Mesenchymal stem cell (in vitro differentiated cells and primary cell): Measurements from ENCODE around the gene ADGRV1.
A peak's percentile ranks its signal among the peaks of the same experiment; 100 is the strongest.

ENCODE experiments used
- DNase-seq: peaks from one replicate; pipeline ENCODE4 v3.0.0-alpha.2; 2013
- H2AFZ ChIP-seq: one replicate; pipeline ENCODE4 v1.6.1; 2013; ENCODE audit warnings: low read depth, mild to moderate bottlenecking, control low read depth, inconsistent platforms, low read length, moderate library complexity
- H2AK5ac ChIP-seq: 2 replicates; pipeline ENCODE4 v1.6.1; 2013; ENCODE audit warnings: low read length, moderate library complexity, mild to moderate bottlenecking, inconsistent platforms; ENCODE audit not compliant: severe bottlenecking
- H2BK120ac ChIP-seq: one replicate; pipeline ENCODE4 v1.6.1; 2013; ENCODE audit warnings: low read depth, mild to moderate bottlenecking, inconsistent platforms, low read length, moderate library complexity
- H2BK12ac ChIP-seq, 2 experiments: one replicate each; pipeline ENCODE4 v1.6.1; 2013; ENCODE audit warnings: inconsistent platforms in 2 of 2, low read length in 2 of 2, mild to moderate bottlenecking in 2 of 2, moderate library complexity in 2 of 2, control low read depth in 1 of 2
- H2BK15ac ChIP-seq: one replicate; pipeline ENCODE4 v1.6.1; 2013; ENCODE audit warnings: mild to moderate bottlenecking, low read depth, inconsistent platforms; ENCODE audit not compliant: poor library complexity, severe bottlenecking
- H2BK5ac ChIP-seq: 2 replicates; pipeline ENCODE4 v1.6.1; 2013; ENCODE audit warnings: low read depth, mild to moderate bottlenecking, low read length, control low read depth, inconsistent platforms; ENCODE audit not compliant: poor library complexity, severe bottlenecking
- H3K14ac ChIP-seq, 2 experiments: one replicate each; pipeline ENCODE4 v1.6.1; 2013; ENCODE audit warnings: inconsistent platforms in 2 of 2, low read length in 2 of 2, control low read depth in 1 of 2, mild to moderate bottlenecking in 1 of 2, moderate library complexity in 1 of 2
- H3K18ac ChIP-seq, 2 experiments: one replicate each; pipeline ENCODE4 v1.6.1; 2013; ENCODE audit warnings: inconsistent platforms in 2 of 2, low read length in 2 of 2, control low read depth in 1 of 2, low read depth in 1 of 2, mild to moderate bottlenecking in 1 of 2
- H3K23ac ChIP-seq, 2 experiments: one replicate each; pipeline ENCODE4 v1.6.1; 2013; ENCODE audit warnings: inconsistent platforms in 2 of 2, low read length in 2 of 2, mild to moderate bottlenecking in 2 of 2, moderate library complexity in 2 of 2, control low read depth in 1 of 2
- H3K27ac ChIP-seq: 2 replicates; pipeline ENCODE4 v1.5.1; 2013; ENCODE audit warnings: mild to moderate bottlenecking, moderate library complexity, low read length, control low read depth, inconsistent platforms; ENCODE audit not compliant: poor library complexity, severe bottlenecking
- H3K27me3 ChIP-seq, 2 experiments: 2 replicates each; pipeline versions ENCODE4 v1.6.1 to v1.7.0; 2013; ENCODE audit warnings: low read length in 2 of 2, mild to moderate bottlenecking in 2 of 2, moderate library complexity in 2 of 2, control low read depth in 1 of 2, inconsistent platforms in 1 of 2; ENCODE audit not compliant: control insufficient read depth in 1 of 2, insufficient read depth in 1 of 2
- H3K36me3 ChIP-seq, 2 experiments: 2 replicates each; pipeline versions ENCODE4 v1.6.1 to v1.7.0; 2013; ENCODE audit warnings: low read length in 2 of 2, control low read depth in 1 of 2, inconsistent platforms in 1 of 2, low read depth in 1 of 2, mild to moderate bottlenecking in 1 of 2; ENCODE audit not compliant: insufficient read depth in 2 of 2, control insufficient read depth in 1 of 2
- H3K4ac ChIP-seq, 2 experiments: one replicate each; pipeline ENCODE4 v1.6.1; 2013; ENCODE audit warnings: inconsistent platforms in 2 of 2, low read length in 2 of 2, mild to moderate bottlenecking in 2 of 2, moderate library complexity in 2 of 2, control low read depth in 1 of 2, low read depth in 1 of 2
- H3K4me1 ChIP-seq: 2 replicates; pipeline ENCODE4 v1.6.1; 2013; ENCODE audit warnings: low read depth, low read length, control low read depth; ENCODE audit not compliant: control insufficient read depth, insufficient read depth
- H3K4me2 ChIP-seq: 2 replicates; pipeline ENCODE4 v1.6.1; 2013; ENCODE audit warnings: low read length, mild to moderate bottlenecking, inconsistent platforms; ENCODE audit not compliant: poor library complexity, severe bottlenecking
- H3K4me3 ChIP-seq, 2 experiments: 2 replicates each; pipeline versions ENCODE4 v1.5.1 to v1.7.0; 2013; ENCODE audit warnings: low read length in 2 of 2, mild to moderate bottlenecking in 2 of 2, control low read depth in 1 of 2, low read depth in 1 of 2; ENCODE audit not compliant: insufficient read depth in 1 of 2
- H3K79me1 ChIP-seq: replicated peaks from 2 replicates; pipeline ENCODE4 v1.6.1; 2013; ENCODE audit warnings: mild to moderate bottlenecking, control low read depth, low read length, inconsistent platforms; ENCODE audit not compliant: poor library complexity, severe bottlenecking
- H3K9ac ChIP-seq: 2 replicates; pipeline ENCODE4 v1.7.0; 2013; ENCODE audit warnings: mild to moderate bottlenecking, low read length, moderate library complexity
- H3K9me3 ChIP-seq: 2 replicates; pipeline ENCODE4 v1.7.0; 2013; ENCODE audit warnings: mild to moderate bottlenecking, low read length; ENCODE audit not compliant: control insufficient read depth
- H4K8ac ChIP-seq: one replicate; pipeline ENCODE4 v1.6.1; 2013; ENCODE audit warnings: inconsistent platforms, mild to moderate bottlenecking, low read length, moderate library complexity
- H4K91ac ChIP-seq: one replicate; pipeline ENCODE4 v1.6.1; 2013; ENCODE audit warnings: mild to moderate bottlenecking, low read length, inconsistent platforms
- WGBS: methylation state at CpG from one replicate; pipeline ENCODE4 v1.1.7; 2013; ENCODE audit warnings: mixed read lengths; 5-methylcytosine and 5-hydroxymethylcytosine counted together

ADGRV1 gene

GRCh38 chr5:91028499-91028956 lies 469.9 kb downstream of the ADGRV1 start:
- Histone ChIP-seq H3K79me1 (no peaks in the 10 kb centered on the region), H3K36me3 (no peaks in the 10 kb centered on the region), H3K9me3 (no peaks in the 10 kb centered on the region), H2AK5ac (no peak overlapping the region), H3K23ac (no peak overlapping the region), H3K9ac (no peak overlapping the region), H2BK15ac (no peak overlapping the region), H3K14ac (no peak overlapping the region), H4K8ac (no peak overlapping the region), H3K4me3 (no peak overlapping the region), H3K4me2 (no peak overlapping the region), H2BK120ac (peak overlapping the region; percentile 61), H2AFZ (no peak overlapping the region), H3K4ac (no peak overlapping the region), H3K18ac (no peak overlapping the region), H3K4me1 (no peaks in the 10 kb centered on the region), H3K27ac (no peak overlapping the region), H2BK12ac (peak overlapping the region; percentile 42 to 66), H4K91ac (no peak overlapping the region), H3K27me3 (no peaks in the 10 kb centered on the region), H2BK5ac (no peak overlapping the region)
- no peak for DNase-seq
- WGBS, result 86% methylated on average over 2 of the region's 2 CpGs

GRCh38 chr5:91030521-91031401 lies 472.2 kb downstream of the ADGRV1 start:
- DNase-seq, result no peak
- no peaks in the 10 kb centered on the region for H3K4me1 ChIP-seq
- H3K27me3 ChIP-seq, result no peaks in the 10 kb centered on the region
- no peaks in the 10 kb centered on the region for H3K36me3 ChIP-seq
- H2BK5ac ChIP-seq, result no peak overlapping the region
- no peak overlapping the region for H3K18ac ChIP-seq
- no peak overlapping the region for H2AFZ ChIP-seq
- no peak overlapping the region for H3K4me3 ChIP-seq
- no peak overlapping the region for H3K23ac ChIP-seq
- H2BK120ac ChIP-seq, result no peak overlapping the region
- no peak overlapping the region for H2BK12ac ChIP-seq
- H3K4me2 ChIP-seq, result no peak overlapping the region
- H4K8ac ChIP-seq, result no peak overlapping the region
- no peak overlapping the region for H3K27ac ChIP-seq
- H3K79me1 ChIP-seq, result no peaks in the 10 kb centered on the region
- no peak overlapping the region for H3K9ac ChIP-seq
- no peak overlapping the region for H2BK15ac ChIP-seq
- no peak overlapping the region for H2AK5ac ChIP-seq
- 98% methylated on average over 6 of the region's 6 CpGs for WGBS
- no peak overlapping the region for H4K91ac ChIP-seq
- no peak overlapping the region for H3K14ac ChIP-seq
- H3K9me3 ChIP-seq, result no peaks in the 10 kb centered on the region
- H3K4ac ChIP-seq, result no peak overlapping the region

- no peak overlapping the region for H2AK5ac ChIP-seq
- H3K23ac ChIP-seq, result no peak overlapping the region
- no peaks in the 10 kb centered on the region for H3K27me3 ChIP-seq
- H3K27ac ChIP-seq, result no peak overlapping the region
- H2BK120ac ChIP-seq, result no peak overlapping the region
- no peak overlapping the region for H4K91ac ChIP-seq
- H4K8ac ChIP-seq, result no peak overlapping the region
- DNase-seq, result no peak
- H3K9me3 ChIP-seq, result no peaks in the 10 kb centered on the region
- H2BK15ac ChIP-seq, result no peak overlapping the region
- no peak overlapping the region for H2AFZ ChIP-seq
- no peak overlapping the region for H3K14ac ChIP-seq
- no peaks in the 10 kb centered on the region for H3K4me1 ChIP-seq
- H2BK12ac ChIP-seq, result no peak overlapping the region
- WGBS, result 96% methylated on average over 1 of the region's 1 CpG
- H3K4me2 ChIP-seq, result no peak overlapping the region
- H2BK5ac ChIP-seq, result no peak overlapping the region
- H3K79me1 ChIP-seq, result no peaks in the 10 kb centered on the region
- no peak overlapping the region for H3K9ac ChIP-seq
- H3K18ac ChIP-seq, result no peak overlapping the region
- H3K4me3 ChIP-seq, result no peak overlapping the region
- no peak overlapping the region for H3K4ac ChIP-seq
- no peaks in the 10 kb centered on the region for H3K36me3 ChIP-seq
Observed at GRCh38 chr5:91031402-91031752, 472.8 kb downstream of the ADGRV1 start.

- Histone ChIP-seq H2BK120ac (no peak overlapping the region), H3K9me3 (no peaks in the 10 kb centered on the region), H2BK15ac (no peak overlapping the region), H2AFZ (no peak overlapping the region), H2AK5ac (no peak overlapping the region), H3K36me3 (no peaks in the 10 kb centered on the region), H3K79me1 (no peaks in the 10 kb centered on the region), H2BK5ac (no peak overlapping the region), H3K4me3 (no peak overlapping the region), H3K27me3 (no peaks in the 10 kb centered on the region), H4K91ac (no peak overlapping the region), H2BK12ac (no peak overlapping the region), H3K4me1 (no peaks in the 10 kb centered on the region), H3K27ac (no peak overlapping the region), H3K18ac (peak overlapping the region in 1 of 2 experiments; percentile 43), H3K4me2 (no peak overlapping the region), H3K9ac (no peak overlapping the region), H3K4ac (no peak overlapping the region), H3K14ac (no peak overlapping the region), H3K23ac (no peak overlapping the region), H4K8ac (no peak overlapping the region)
- DNase-seq, result no peak
- WGBS, result 92% methylated on average over 3 of the region's 5 CpGs
Observed at GRCh38 chr5:91032125-91032524, 473.5 kb downstream of the ADGRV1 start.
